DOHH2 (cell line): ENCODE data around the gene WDFY3.

Experiments
- H3F3A ChIP-seq: fragments of 200-600 bp; sonication (generic), shearing (Covaris generic); 2 replicates; pipeline ENCODE4 v1.6.0; 2016; ENCODE audit warnings: antibody characterized with exemption, mild to moderate bottlenecking; ENCODE audit not compliant: control insufficient read depth, insufficient read depth
- H3K27ac ChIP-seq: fragments of 200-600 bp; sonication (generic); 2 replicates; pipeline ENCODE4 v1.5.1; 2014; ENCODE audit warnings: low read depth, mild to moderate bottlenecking, low read length, moderate library complexity
- H3K27me3 ChIP-seq: fragments of 200-600 bp; sonication (generic); 2 replicates; pipeline ENCODE4 v1.6.1; 2014; ENCODE audit warnings: mild to moderate bottlenecking, low read length, mixed read lengths; ENCODE audit not compliant: control insufficient read depth
- H3K36me3 ChIP-seq: fragments of 200-600 bp; sonication (generic); 2 replicates; pipeline ENCODE4 v1.6.1; 2014; ENCODE audit warnings: mild to moderate bottlenecking, low read length, moderate library complexity, mixed read lengths; ENCODE audit not compliant: control insufficient read depth
- H3K4me1 ChIP-seq: fragments of 200-600 bp; sonication (generic); 2 replicates; pipeline ENCODE4 v1.6.1; 2014; ENCODE audit warnings: mild to moderate bottlenecking, low read length, mixed read lengths; ENCODE audit not compliant: control insufficient read depth
- H3K4me2 ChIP-seq: fragments of 200-600 bp; sonication (generic); 2 replicates; pipeline ENCODE4 v1.6.0; 2014; ENCODE audit warnings: mild to moderate bottlenecking, low read length, moderate library complexity
- H3K4me3 ChIP-seq: fragments of 200-600 bp; sonication (generic); 2 replicates; pipeline ENCODE4 v1.5.1; 2014; ENCODE audit warnings: mild to moderate bottlenecking, low read length, mixed read lengths
- H3K79me2 ChIP-seq: fragments of 200-600 bp; sonication (generic); 2 replicates; pipeline ENCODE4 v1.6.1; 2014; ENCODE audit warnings: mild to moderate bottlenecking, low read length, mixed read lengths; ENCODE audit not compliant: control insufficient read depth
- H3K9me2 ChIP-seq: fragments of 200-600 bp; sonication (generic); replicated peaks from 2 replicates; pipeline ENCODE4 v1.6.1; 2014; ENCODE audit warnings: mild to moderate bottlenecking, low read length, mixed read lengths; ENCODE audit not compliant: control insufficient read depth
- H3K9me3 ChIP-seq: fragments of 200-600 bp; sonication (generic); 2 replicates; pipeline ENCODE4 v1.6.1; 2014; ENCODE audit warnings: antibody characterized with exemption, low read length, mixed read lengths; ENCODE audit not compliant: control insufficient read depth, insufficient read depth
- H4K20me1 ChIP-seq: fragments of 200-600 bp; sonication (generic); 2 replicates; pipeline ENCODE4 v1.6.0; 2014; ENCODE audit warnings: low read depth, mild to moderate bottlenecking, antibody characterized with exemption, low read length, moderate library complexity; ENCODE audit not compliant: control insufficient read depth, insufficient read depth
- CTCF ChIP-seq: fragments of 200-600 bp; sonication (generic); IDR thresholded peaks from one replicate; pipeline ENCODE4 v1.5.1; 2014; ENCODE audit warnings: antibody characterized with exemption, mild to moderate bottlenecking, low read depth, low read length; ENCODE audit not compliant: poor library complexity, severe bottlenecking
- EZH2phosphoT487 ChIP-seq: fragments of 200-600 bp; sonication (generic); IDR thresholded peaks from 2 replicates; pipeline ENCODE4 v1.6.1; 2017; ENCODE audit warnings: borderline replicate concordance, mild to moderate bottlenecking, antibody characterized with exemption, low read length, moderate library complexity, mixed read lengths

WDFY3 gene

GRCh38 chr4:84878546-84878945, 87.9 kb downstream of the WDFY3 start:
- Histone ChIP-seq H3K4me2 (no peak overlapping the region), H3K4me1 (no peaks in the 10 kb centered on the region), H3K36me3 (no peaks in the 10 kb centered on the region), H3K27ac (no peak overlapping the region), H3K4me3 (no peak overlapping the region), H3K27me3 (no peaks in the 10 kb centered on the region), H3K9me3 (no peaks in the 10 kb centered on the region), H4K20me1 (no peaks in the 10 kb centered on the region), H3K9me2 (no peaks in the 10 kb centered on the region), H3K79me2 (no peaks in the 10 kb centered on the region), H3F3A (no peaks in the 10 kb centered on the region)
- TF ChIP-seq EZH2phosphoT487 (no peak), CTCF (no peak)

- Histone ChIP-seq H3K4me1 (no peaks in the 10 kb centered on the region), H3K9me2 (no peaks in the 10 kb centered on the region), H3K79me2 (no peaks in the 10 kb centered on the region), H3K27ac (no peak overlapping the region), H3F3A (no peaks in the 10 kb centered on the region), H4K20me1 (no peaks in the 10 kb centered on the region), H3K4me2 (no peak overlapping the region), H3K27me3 (no peaks in the 10 kb centered on the region), H3K4me3 (no peak overlapping the region), H3K36me3 (no peaks in the 10 kb centered on the region), H3K9me3 (no peaks in the 10 kb centered on the region)
- TF ChIP-seq CTCF (no peak), EZH2phosphoT487 (no peak)
These were observed 88.4 kb downstream of the WDFY3 start for GRCh38 chr4:84878090-84878489.

GRCh38 chr4:84877051-84877833, 89.2 kb downstream of the WDFY3 start:
- Histone ChIP-seq H3K9me3 (no peaks in the 10 kb centered on the region), H3K36me3 (no peaks in the 10 kb centered on the region), H3K27me3 (no peaks in the 10 kb centered on the region), H3K4me2 (no peak overlapping the region), H3K79me2 (no peaks in the 10 kb centered on the region), H3K27ac (no peak overlapping the region), H3K9me2 (no peaks in the 10 kb centered on the region), H3K4me1 (no peaks in the 10 kb centered on the region), H3K4me3 (no peak overlapping the region), H4K20me1 (no peaks in the 10 kb centered on the region), H3F3A (no peaks in the 10 kb centered on the region)
- no peak for TF ChIP-seq CTCF
- no peak for TF ChIP-seq EZH2phosphoT487
